AG20443 (cell line): ENCODE measurements around the gene VSIG8.

Experiments
- DNase-seq: peaks from one replicate; pipeline ENCODE4 v3.0.0; 2012; ENCODE audit warnings: low spot score, mixed read lengths

The VSIG8 gene

DNA sequence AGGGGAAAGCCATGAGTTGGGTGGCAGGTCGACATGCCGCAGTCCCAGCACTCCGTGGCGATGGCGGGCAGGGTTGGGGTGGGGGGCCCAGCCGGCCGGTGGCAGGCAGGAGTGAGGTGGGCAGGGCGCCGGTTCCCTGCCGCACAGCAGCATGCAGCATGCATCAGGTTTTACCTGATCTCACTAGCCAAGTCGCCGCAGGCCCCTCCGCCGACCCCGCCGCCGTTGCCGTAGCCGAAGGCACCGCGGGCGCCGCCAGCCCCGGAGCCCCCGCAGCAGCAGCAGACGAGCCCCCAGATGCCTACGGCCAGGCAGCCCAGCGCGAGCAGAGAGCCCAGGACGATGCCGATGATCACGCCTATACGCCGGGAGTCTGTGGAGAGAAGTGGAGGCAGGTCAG is 6.7 kb downstream of the VSIG8 start:
- no peak for DNase-seq

GRCh38 chr1:159854693-159855192 is 7.7 kb downstream of the VSIG8 start:
- DNase-seq = peak; percentile 94

- peak; percentile 80 for DNase-seq
These were observed 8.3 kb downstream of the VSIG8 start for GRCh38 chr1:159854116-159854692.

- peak; percentile 31 for DNase-seq
These were observed 8.9 kb downstream of the VSIG8 start for GRCh38 chr1:159853417-159854115.

DNA sequence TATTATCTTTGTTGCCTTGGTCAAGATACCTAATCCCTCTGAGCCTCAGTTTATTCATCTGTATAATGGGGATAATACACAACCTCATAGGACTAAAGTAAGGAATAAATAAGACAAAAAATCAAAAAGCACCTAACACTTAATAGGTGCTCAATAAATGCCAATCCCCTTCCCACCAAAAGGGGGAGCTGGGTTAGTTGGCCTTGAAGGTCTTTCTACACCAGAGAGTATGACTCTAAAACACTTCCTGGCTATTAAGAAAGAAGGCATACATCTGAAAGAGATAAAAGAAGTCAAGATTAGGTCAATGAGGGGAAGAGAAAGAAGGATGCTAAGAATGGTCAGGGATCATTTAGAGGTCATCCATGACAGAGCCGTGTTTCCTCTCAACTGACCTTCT is 11.1 kb downstream of the VSIG8 start:
- no peak for DNase-seq

GRCh38 chr1:159849626-159850366 is 12.7 kb downstream of the VSIG8 start:
- no peak for DNase-seq

DNA sequence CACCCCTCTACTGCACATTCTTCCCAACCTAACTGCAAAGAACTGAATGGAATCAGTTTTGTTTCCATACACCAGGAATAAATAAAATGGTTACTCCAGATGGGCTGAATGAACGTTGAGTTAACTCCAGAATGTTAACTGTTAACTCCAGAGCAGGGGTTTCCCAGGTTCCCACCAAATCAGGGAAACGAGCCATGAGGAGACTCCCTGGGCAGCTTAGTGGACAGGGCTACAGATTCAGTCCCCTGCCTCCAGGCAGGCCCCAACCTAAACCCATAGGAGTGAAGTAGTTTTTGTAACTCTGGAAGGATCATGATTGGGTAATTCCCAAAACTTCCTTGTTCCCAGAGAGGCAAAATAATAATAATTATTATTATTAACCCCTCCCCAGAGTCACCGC is 14.1 kb downstream of the VSIG8 start:
- no peak for DNase-seq

GRCh38 chr1:159847231-159847630 is 15.2 kb downstream of the VSIG8 start:
- DNase-seq = no peak

DNA sequence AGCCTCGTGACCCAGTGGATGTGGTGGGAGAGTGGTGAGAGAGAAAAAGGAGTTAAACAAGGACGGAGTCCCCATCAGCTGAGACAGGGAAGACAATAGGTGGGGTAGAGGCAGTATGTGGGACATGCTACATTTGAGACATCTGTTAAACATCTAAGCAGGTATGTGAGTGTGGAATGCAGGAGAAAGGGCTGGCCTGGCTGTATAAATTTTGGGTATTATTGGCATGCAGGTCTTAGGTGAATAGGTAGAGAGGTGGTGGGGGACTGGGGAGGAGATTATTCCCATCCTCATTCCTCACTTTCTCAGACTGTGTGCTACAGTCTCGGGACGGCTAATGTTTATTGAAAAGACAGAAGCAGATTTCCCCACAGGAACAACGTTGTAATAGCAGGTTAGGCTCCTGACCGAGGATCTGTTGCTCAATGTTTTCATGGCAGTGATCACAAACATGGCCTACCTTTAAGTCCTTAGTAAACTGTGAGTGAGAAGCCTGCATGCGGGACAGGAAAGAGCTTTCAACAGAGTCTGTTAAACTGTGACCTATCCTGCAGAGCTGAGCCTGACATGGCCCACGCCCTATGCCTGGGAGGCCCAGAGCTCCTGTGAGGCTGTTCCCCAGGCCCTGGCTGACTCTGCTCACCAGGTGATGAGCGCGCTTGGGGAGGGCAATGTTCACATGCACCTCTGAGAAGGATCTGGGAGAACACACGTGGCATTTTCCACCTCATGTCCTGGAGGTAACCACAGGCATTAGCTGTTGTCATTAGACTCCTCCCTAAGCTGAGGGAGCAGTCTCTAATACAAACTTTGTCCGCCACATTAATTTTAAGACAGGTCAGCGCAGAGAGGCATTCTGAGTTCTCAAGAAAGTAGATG is 16.5 kb downstream of the VSIG8 start:
- no peak for DNase-seq

GRCh38 chr1:159843459-159843858 is 19.0 kb downstream of the VSIG8 start:
- no peak for DNase-seq

DNA sequence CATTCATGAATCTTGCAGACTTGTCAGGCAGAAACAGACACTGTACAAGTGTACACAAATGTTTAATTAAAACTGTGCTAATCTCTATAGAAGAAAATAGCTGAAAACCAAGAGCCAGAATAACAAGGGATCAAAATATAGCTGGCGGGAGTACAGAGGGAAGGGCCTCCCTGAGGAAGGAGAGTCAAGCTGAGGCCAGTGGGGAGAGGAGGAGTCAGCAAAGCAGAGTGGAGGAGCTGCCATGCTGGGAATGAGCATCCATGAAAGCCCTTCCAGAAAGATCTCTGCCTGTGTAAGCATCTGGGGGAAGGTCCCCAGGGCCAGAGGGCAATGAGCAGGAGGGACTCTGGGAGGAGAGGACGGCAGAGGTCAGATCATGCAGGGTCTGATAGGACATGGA is 20.7 kb downstream of the VSIG8 start:
- no peak for DNase-seq

DNA sequence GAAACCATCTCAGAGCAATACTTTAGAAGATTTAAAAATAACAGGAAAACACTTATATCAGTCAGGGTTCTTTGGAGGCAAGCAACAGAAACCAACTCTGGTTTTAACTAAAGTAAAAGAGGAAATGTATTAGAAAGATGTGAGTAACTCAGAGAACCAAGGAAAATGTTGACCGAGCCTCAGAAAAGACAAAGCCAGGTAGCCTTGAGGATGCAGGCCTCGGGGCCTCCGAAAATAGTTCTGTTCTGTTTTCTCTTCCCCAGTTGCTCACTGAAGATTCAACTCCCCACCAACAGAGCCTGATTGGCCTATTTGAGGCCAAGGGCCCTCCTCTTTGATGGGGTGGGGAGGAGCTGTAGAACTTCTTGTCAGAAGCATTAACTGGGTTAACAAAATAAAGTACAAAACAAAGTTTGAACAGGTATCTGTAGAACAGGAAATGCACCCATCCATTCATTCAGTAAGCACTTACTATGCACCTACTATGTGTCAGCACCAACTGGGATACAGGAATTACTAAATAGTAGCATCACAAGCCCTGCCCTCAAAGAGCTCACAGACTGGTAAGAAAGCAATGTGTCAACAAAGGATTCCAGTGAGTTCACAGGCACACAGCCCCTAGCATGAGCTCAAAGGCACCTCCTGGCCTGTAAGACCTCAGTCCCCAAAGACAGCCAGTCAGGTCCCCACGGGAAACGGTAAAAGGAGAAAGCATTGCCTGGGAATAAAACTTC is 23.2 kb downstream of the VSIG8 start:
- DNase-seq = no peak

DNA sequence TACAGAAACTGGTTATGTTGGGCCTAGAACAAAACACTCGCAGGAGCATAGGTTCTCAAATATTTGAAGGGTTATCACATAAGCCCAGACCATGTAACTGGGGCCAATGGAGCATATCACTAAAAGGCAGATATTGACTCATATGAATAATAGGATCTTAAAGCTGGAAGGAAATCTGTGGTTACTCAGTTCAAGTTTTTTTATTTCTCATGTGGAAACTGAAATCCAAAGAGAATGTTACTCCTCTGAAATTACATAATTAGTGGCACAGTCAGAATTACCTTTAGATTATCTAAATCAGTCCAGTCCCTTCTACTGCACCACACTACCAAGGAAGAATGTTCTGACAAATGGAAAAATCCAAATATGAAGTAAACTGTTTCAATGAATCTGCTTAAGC is 23.7 kb downstream of the VSIG8 start:
- DNase-seq = no peak

DNA sequence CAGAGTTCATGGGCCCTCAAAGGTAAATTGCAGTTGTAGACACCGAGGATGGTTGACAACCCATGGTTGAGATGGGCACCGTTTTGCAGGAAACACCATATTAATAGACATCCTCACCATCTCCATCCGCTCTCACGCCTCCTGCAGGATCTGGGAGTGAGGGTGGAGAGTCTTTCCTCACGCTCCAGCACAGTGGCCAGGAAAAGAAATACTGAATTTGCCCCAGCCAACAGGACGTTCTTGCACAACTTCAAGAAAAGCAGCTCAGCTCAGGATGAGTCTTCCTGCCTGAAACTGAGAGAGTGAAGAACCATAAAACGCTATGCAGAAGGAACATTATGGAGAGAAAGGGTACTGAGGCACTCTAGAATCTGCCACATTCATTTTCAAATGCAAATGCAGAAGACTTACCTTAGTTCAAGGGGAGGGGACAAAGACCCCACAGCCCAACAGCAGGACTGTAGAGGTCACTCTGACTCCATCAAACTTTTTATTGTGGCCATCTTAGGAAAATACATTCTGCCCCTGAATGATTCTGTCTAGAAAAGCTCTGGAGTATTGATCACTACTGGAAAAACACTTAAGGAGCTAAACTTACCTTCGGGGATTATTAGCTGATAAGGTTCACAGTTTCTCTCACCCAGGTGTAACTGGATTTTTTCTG is 26.5 kb downstream of the VSIG8 start:
- DNase-seq = peak; percentile 56

DNA sequence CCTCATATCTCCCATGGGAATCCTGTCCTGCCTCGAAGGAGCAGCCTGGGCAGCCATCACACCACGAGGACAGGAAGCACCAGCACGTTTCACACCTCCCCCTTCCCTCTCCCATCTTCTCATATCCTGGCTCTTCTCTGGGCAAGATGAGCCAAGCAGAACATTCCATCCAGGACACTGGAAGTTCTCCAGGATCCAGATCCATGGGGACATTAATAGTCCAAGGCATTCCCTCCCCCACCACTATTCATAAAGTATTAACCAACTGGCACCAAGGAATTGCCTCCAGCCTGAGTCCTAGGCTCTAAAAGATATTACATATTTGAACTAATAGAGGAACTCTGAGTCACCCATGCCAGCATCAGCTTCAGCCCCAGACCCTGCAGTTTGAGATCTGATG is 27.1 kb downstream of the VSIG8 start:
- DNase-seq = no peak

DNA sequence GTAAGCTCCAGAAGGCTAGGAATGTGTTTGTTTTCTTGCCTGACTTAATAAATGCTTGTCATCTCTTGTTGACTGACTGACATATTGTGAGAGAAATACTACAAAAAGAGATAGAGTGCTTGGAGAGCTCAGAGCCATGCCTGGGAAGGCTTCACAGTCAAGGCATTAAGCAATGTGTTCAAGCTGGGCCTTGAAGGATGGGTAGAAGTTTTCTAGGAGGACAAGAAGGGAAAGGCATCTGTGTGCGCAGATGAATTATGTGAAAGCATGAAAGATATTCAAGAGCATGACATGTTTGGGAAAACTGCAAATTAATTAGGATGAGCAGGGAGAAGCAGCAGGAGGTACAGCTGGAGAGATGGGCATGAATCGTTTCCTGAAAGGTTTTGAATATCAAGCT is 30.1 kb downstream of the VSIG8 start:
- DNase-seq = no peak

DNA sequence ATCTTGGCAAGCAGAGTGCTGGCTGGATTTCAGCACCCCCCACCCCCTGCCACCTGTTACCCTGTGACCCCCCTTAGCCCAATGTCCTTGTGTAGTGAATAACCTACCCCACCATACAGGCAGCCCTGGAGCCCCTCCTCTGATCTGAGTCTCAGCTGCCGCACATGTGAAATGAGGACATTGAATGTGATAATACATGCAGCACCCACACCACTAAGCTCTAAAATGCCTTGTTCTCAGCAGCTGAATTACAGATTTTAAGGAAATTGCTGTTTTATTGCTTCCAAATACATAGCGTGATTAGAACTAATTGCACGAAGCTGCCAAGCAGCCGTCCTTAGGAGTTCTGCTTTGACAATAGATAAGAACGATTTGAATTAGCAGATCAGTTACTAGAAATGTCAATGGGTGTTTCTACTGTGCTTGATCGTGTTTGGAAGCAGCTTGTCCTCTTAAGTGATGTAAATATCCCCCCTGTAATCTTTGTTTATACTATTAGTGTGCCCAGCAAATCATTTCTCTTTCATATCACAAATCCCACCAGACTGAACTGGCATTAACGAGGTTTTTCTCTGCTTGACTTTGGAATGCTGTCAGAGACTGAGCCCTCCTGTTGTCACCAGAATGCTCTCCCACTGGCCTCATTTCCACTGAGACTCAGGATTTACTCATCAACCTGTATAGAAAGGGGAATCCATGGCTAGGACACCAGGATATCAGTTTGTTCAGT is 30.9 kb downstream of the VSIG8 start:
- DNase-seq = no peak

GRCh38 chr1:159830722-159831121 is 31.7 kb downstream of the VSIG8 start:
- DNase-seq = no peak

DNA sequence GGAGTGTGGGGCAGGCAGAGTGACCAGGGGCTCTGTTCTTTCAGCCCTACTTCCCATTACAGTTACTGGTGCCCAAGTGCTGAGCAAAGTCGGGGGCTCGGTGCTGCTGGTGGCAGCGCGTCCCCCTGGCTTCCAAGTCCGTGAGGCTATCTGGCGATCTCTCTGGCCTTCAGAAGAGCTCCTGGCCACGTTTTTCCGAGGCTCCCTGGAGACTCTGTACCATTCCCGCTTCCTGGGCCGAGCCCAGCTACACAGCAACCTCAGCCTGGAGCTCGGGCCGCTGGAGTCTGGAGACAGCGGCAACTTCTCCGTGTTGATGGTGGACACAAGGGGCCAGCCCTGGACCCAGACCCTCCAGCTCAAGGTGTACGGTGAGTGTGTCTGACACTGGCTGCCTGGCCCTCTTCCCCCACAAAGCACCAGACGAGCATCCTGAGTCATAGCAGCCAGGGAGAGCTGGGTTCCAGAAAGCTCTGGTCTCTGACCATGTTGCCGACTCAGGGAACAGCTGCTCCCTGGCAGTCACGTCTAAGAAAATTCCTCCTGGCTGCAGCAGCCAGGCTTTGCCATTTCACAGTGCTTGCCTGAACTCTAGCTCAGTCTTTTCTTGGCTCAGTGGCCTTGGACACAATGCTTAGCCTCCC is 32.5 kb downstream of the VSIG8 start:
- peak; percentile 90 for DNase-seq

DNA sequence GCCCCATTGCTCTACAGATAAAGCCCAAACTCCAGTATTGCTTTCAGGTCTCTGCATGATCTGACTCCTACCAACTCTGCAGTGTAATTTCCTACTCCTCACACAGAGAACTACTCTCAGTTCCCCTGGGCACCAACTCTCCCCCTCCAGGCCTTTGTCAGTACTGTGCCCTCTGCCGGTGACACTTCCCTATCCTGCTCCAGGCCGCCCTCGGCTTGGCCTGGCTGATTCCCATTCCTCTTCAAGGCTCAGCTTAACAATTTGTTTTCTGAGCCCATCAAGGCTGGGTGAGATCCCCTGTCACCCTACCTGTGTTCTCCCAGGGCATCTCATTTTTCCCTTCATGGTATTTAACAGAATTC is 33.2 kb downstream of the VSIG8 start:
- DNase-seq = no peak
